Neural cell (in vitro differentiated cells): ENCODE measurements around the gene ZC3H12D. TPM values are rescaled to one million over a fixed set of nuclear protein-coding genes. Genes with fewer than 3 reads are reported as not detected.

Experiments used
- H2AFZ ChIP-seq: fragments of 200-600, 300-800 bp; sonication (generic), shearing (Covaris generic); 2 replicates; pipeline ENCODE4 v1.6.0; 2014; ENCODE audit warnings: low read depth, mild to moderate bottlenecking, antibody characterized with exemption, low read length, moderate library complexity
- H3F3A ChIP-seq: fragments of 200-600 bp; shearing (Covaris generic); 2 replicates; pipeline ENCODE4 v1.6.1; 2016; ENCODE audit warnings: mild to moderate bottlenecking, moderate library complexity, mixed read lengths, antibody characterized with exemption, low read length; ENCODE audit not compliant: insufficient read depth, poor library complexity, severe bottlenecking
- H3K27ac ChIP-seq: fragments of 200-600, 300-800 bp; sonication (generic), shearing (Covaris generic); 2 replicates; pipeline ENCODE4 v1.5.1; 2014; ENCODE audit warnings: mild to moderate bottlenecking, low read length, moderate library complexity
- H3K27me3 ChIP-seq: fragments of 300-800, 200-600 bp; sonication (generic), shearing (Covaris generic); 2 replicates; pipeline ENCODE4 v1.6.0; 2014; ENCODE audit warnings: mild to moderate bottlenecking, low read depth, low read length, moderate library complexity; ENCODE audit not compliant: insufficient read depth
- H3K36me3 ChIP-seq: fragments of 300-800, 200-600 bp; sonication (generic), shearing (Covaris generic); 2 replicates; pipeline ENCODE4 v1.5.1; 2014; ENCODE audit warnings: mild to moderate bottlenecking, antibody characterized with exemption, low read length, moderate library complexity; ENCODE audit not compliant: insufficient read depth
- H3K4me2 ChIP-seq: fragments of 300-800, 200-600 bp; sonication (generic), shearing (Covaris generic); 2 replicates; pipeline ENCODE4 v1.6.0; 2014; ENCODE audit warnings: mild to moderate bottlenecking, low read length
- H3K4me3 ChIP-seq: fragments of 300-800, 200-600 bp; sonication (generic), shearing (Covaris generic); 2 replicates; pipeline ENCODE4 v1.5.1; 2014; ENCODE audit warnings: mild to moderate bottlenecking, low read length, moderate library complexity
- H3K79me2 ChIP-seq: fragments of 200-600 bp; shearing (Covaris generic); replicated peaks from 2 replicates; pipeline ENCODE4 v1.6.0; 2014; ENCODE audit warnings: mild to moderate bottlenecking, low read length, moderate library complexity; ENCODE audit not compliant: insufficient read depth
- H3K9ac ChIP-seq: fragments of 300-800, 200-600 bp; sonication (generic), shearing (Covaris generic); 2 replicates; pipeline ENCODE4 v1.6.1; 2016; ENCODE audit warnings: mild to moderate bottlenecking, low read length, mixed read lengths
- H3K9me2 ChIP-seq: fragments of 200-600 bp; shearing (Covaris generic); 2 replicates; pipeline ENCODE4 v1.6.1; 2016; ENCODE audit warnings: mild to moderate bottlenecking, low read length, mixed read lengths; ENCODE audit not compliant: insufficient read depth
- H3K9me3 ChIP-seq: fragments of 200-600, 300-800 bp; sonication (generic), shearing (Covaris generic); 2 replicates; pipeline ENCODE4 v1.6.1; 2016; ENCODE audit warnings: mild to moderate bottlenecking, mixed run types, low read length, moderate library complexity, mixed read lengths
- H4K20me1 ChIP-seq: fragments of 200-600 bp; shearing (Covaris generic); 2 replicates; pipeline ENCODE4 v1.6.1; 2016; ENCODE audit warnings: mild to moderate bottlenecking, mixed run types; ENCODE audit not compliant: insufficient read depth
- CTCF ChIP-seq: fragments of 450-650 bp; IDR thresholded peaks from 2 replicates; pipeline ENCODE4 v1.5.1; 2014; ENCODE audit warnings: antibody characterized with exemption, mild to moderate bottlenecking, moderate library complexity; ENCODE audit not compliant: poor library complexity, severe bottlenecking
- EP300 ChIP-seq: fragments of 450-650 bp; conservative IDR thresholded peaks from 2 replicates; pipeline ENCODE4 v1.6.1; 2014; ENCODE audit warnings: antibody characterized with exemption, mild to moderate bottlenecking, moderate library complexity; ENCODE audit not compliant: poor library complexity, severe bottlenecking
- EZH2 ChIP-seq: fragments of 200-600, 300-800 bp; shearing (Covaris generic), sonication (generic); IDR thresholded peaks from 2 replicates; pipeline ENCODE4 v1.6.1; 2014; ENCODE audit warnings: antibody characterized with exemption, low read length, borderline replicate concordance, mild to moderate bottlenecking; ENCODE audit not compliant: insufficient read depth, poor library complexity, severe bottlenecking
- MXI1 ChIP-seq: fragments of 450-650 bp; conservative IDR thresholded peaks from 2 replicates; pipeline ENCODE4 v1.6.1; 2014; ENCODE audit warnings: antibody characterized with exemption, mild to moderate bottlenecking; ENCODE audit not compliant: poor library complexity, severe bottlenecking
- POLR2AphosphoS5 ChIP-seq: IDR thresholded peaks from 2 replicates; pipeline ENCODE4 v1.6.1; 2012
- RAD21 ChIP-seq: fragments of 450-650 bp; conservative IDR thresholded peaks from 2 replicates; pipeline ENCODE4 v1.6.1; 2014; ENCODE audit warnings: antibody characterized with exemption, mild to moderate bottlenecking, moderate library complexity
- REST ChIP-seq: IDR thresholded peaks from 2 replicates; pipeline ENCODE4 v1.6.1; 2012; ENCODE audit warnings: borderline replicate concordance
- SMC3 ChIP-seq: fragments of 450-650 bp; conservative IDR thresholded peaks from 2 replicates; pipeline ENCODE4 v1.6.1; 2014; ENCODE audit warnings: antibody characterized with exemption, mild to moderate bottlenecking, moderate library complexity; ENCODE audit not compliant: poor library complexity
- TAF1 ChIP-seq: IDR thresholded peaks from 2 replicates; pipeline ENCODE4 v1.6.1; 2012; ENCODE audit warnings: low read depth
- polyA plus RNA-seq: library from polyadenylated mRNA; depleted of rRNA; stranded (reverse); fragments of >200 nt; gene quantifications from 2 replicates; pipeline ENCODE4 v1.2.3, GENCODE V29; 2014

Gene ZC3H12D
- polyA plus RNA-seq, 1 donor from 2014 or later, result 1.0 TPM

- Histone ChIP-seq H3K9me3 (no peaks in the 10 kb centered on the region), H4K20me1 (no peaks in the 10 kb centered on the region), H3K9ac (no peak overlapping the region), H3K36me3 (no peaks in the 10 kb centered on the region), H3K9me2 (no peaks in the 10 kb centered on the region), H3K4me3 (no peak overlapping the region), H2AFZ (no peak overlapping the region), H3K27me3 (no peaks in the 10 kb centered on the region), H3F3A (no peaks in the 10 kb centered on the region), H3K79me2 (no peaks in the 10 kb centered on the region), H3K4me2 (no peak overlapping the region), H3K27ac (no peak overlapping the region)
- TF ChIP-seq CTCF, result no peak
- TF ChIP-seq TAF1, result no peak
- TF ChIP-seq POLR2AphosphoS5, result no peak
- no peak for TF ChIP-seq SMC3
- TF ChIP-seq MXI1, result no peak
- TF ChIP-seq REST, result no peak
- TF ChIP-seq RAD21, result no peak
- TF ChIP-seq EP300, result no peak
- TF ChIP-seq EZH2, result no peak
Measured at GRCh38 chr6:149473080-149474052, 11.4 kb downstream of the ZC3H12D start.

GRCh38 chr6:149472241-149472640, 12.6 kb downstream of the ZC3H12D start:
- Histone ChIP-seq H4K20me1 (no peaks in the 10 kb centered on the region), H3K9me3 (no peaks in the 10 kb centered on the region), H3K27ac (no peak overlapping the region), H3K36me3 (no peaks in the 10 kb centered on the region), H3K79me2 (no peaks in the 10 kb centered on the region), H3K9me2 (no peaks in the 10 kb centered on the region), H3F3A (no peaks in the 10 kb centered on the region), H3K4me2 (no peak overlapping the region), H3K4me3 (no peak overlapping the region), H2AFZ (no peak overlapping the region), H3K9ac (no peak overlapping the region), H3K27me3 (no peaks in the 10 kb centered on the region)
- TF ChIP-seq RAD21, result no peak
- TF ChIP-seq EP300, result no peak
- TF ChIP-seq POLR2AphosphoS5, result no peak
- TF ChIP-seq CTCF, result no peak
- no peak for TF ChIP-seq MXI1
- TF ChIP-seq TAF1, result no peak
- TF ChIP-seq REST, result no peak
- no peak for TF ChIP-seq SMC3
- no peak for TF ChIP-seq EZH2
